Endothelial cell of umbilical vein (primary cell): ENCODE results near the gene TBX2. TPM values are rescaled to one million over a fixed set of nuclear protein-coding genes. Genes with fewer than 3 reads are reported as not detected.

Experiments
- BruUV-seq: library from RNA; stranded (reverse); fragments of 400-500 nt; replicated peaks from 2 replicates; lab custom pipeline; 2021; lab: Mats Ljungman, UMichigan
- CTCF ChIA-PET: fragments of 300-600, 350-600 bp; sonication (Branson Sonifier 250); formaldehyde crosslinking; loops from one replicate; lab custom pipeline; 2021; ENCODE audit warnings: antibody characterized with exemption, inconsistent platforms; lab: Charles Lee
- POLR2A ChIA-PET: fragments of 300-600, 350-600 bp; sonication (Branson Sonifier 250); formaldehyde crosslinking; loops from one replicate; lab custom pipeline; 2021; ENCODE audit warnings: antibody characterized with exemption, inconsistent platforms; lab: Charles Lee
- DNase-seq: peaks from one replicate; pipeline ENCODE4 v3.0.0-alpha.2; 2011; ENCODE audit warnings: low read depth, low spot score
- FAIRE-seq: peaks from 2 replicates; lab custom pipeline; 2011; peaks lifted over from hg19 to GRCh38; lab: Jason Lieb, UNC
- H2AFZ ChIP-seq: 2 replicates; pipeline ENCODE4 v1.6.0; 2012; ENCODE audit warnings: low read depth, low read length, control low read depth, inconsistent platforms
- H3K27ac ChIP-seq: 2 replicates; pipeline ENCODE4 v1.5.1; 2011; ENCODE audit warnings: low read depth, mild to moderate bottlenecking, control low read depth, low read length, moderate library complexity; ENCODE audit not compliant: insufficient read depth
- H3K27me3 ChIP-seq, 2 experiments: 2 replicates each; pipeline versions ENCODE4 v1.6.0 to v1.6.1; 2011; ENCODE audit warnings: low read length in 2 of 2, mixed read lengths in 1 of 2; ENCODE audit not compliant: control insufficient read depth in 2 of 2, insufficient read depth in 2 of 2
- H3K36me3 ChIP-seq, 2 experiments: 2 replicates in 1 of 2; 3 replicates in 1 of 2; pipeline ENCODE4 v1.5.1; 2011; ENCODE audit warnings: low read length in 2 of 2, mild to moderate bottlenecking in 1 of 2, moderate library complexity in 1 of 2; ENCODE audit not compliant: control insufficient read depth in 2 of 2, insufficient read depth in 2 of 2; ENCODE audit errors: extremely low read depth in 1 of 2
- H3K4me1 ChIP-seq: 3 replicates; pipeline ENCODE4 v1.5.1; 2011; ENCODE audit warnings: mild to moderate bottlenecking, low read length; ENCODE audit not compliant: control insufficient read depth, insufficient read depth; ENCODE audit errors: extremely low read depth
- H3K4me2 ChIP-seq: 2 replicates; pipeline ENCODE4 v1.6.1; 2011; ENCODE audit warnings: low read length, control low read depth, mixed read lengths; ENCODE audit not compliant: insufficient read depth
- H3K4me3 ChIP-seq, 3 experiments: fragments of 200-600 bp in 1 of 3; sonication (generic), shearing (Covaris generic) in 1 of 3; replicated peaks in 1 of 3; 2 replicates each; pipeline ENCODE4 v1.5.1; 2011 to 2016; ENCODE audit warnings: control low read depth in 3 of 3, low read length in 3 of 3, mild to moderate bottlenecking in 2 of 3, inconsistent platforms in 1 of 3, low read depth in 1 of 3, moderate library complexity in 1 of 3; ENCODE audit not compliant: insufficient read depth in 1 of 3
- H3K79me2 ChIP-seq: 2 replicates; pipeline ENCODE4 v1.6.0; 2012; ENCODE audit warnings: low read length, inconsistent platforms; ENCODE audit not compliant: control insufficient read depth, insufficient read depth
- H3K9ac ChIP-seq: replicated peaks from 2 replicates; pipeline ENCODE3; 2011; ENCODE audit warnings: low read length, control low read depth; ENCODE audit not compliant: insufficient read depth; ENCODE audit errors: extremely low read depth
- H3K9me1 ChIP-seq: replicated peaks from 3 replicates; pipeline ENCODE4 v1.6.0; 2011; ENCODE audit warnings: mild to moderate bottlenecking, low read length; ENCODE audit not compliant: control insufficient read depth, insufficient read depth; ENCODE audit errors: extremely low read depth
- H3K9me3 ChIP-seq: replicated peaks from 2 replicates; pipeline ENCODE4 v1.5.1; 2012; ENCODE audit warnings: low read length, inconsistent platforms; ENCODE audit not compliant: control insufficient read depth, insufficient read depth
- H4K20me1 ChIP-seq: replicated peaks from 2 replicates; pipeline ENCODE3; 2011; ENCODE audit warnings: mild to moderate bottlenecking, low read length; ENCODE audit not compliant: control insufficient read depth, insufficient read depth; ENCODE audit errors: extremely low read depth
- CTCF ChIP-seq, 2 donors: IDR thresholded peaks; 1 replicate in 1 of 2; 2 replicates in 1 of 2; pipeline ENCODE4 v1.5.1; 2011; ENCODE audit warnings: low read length in 2 of 2, mild to moderate bottlenecking in 2 of 2, moderate library complexity in 2 of 2, control low read depth in 1 of 2, inconsistent platforms in 1 of 2, low read depth in 1 of 2; ENCODE audit not compliant: insufficient read depth in 1 of 2; ENCODE audit errors: extremely low read depth in 1 of 2
- EZH2 ChIP-seq: IDR thresholded peaks from 2 replicates; pipeline ENCODE4 v1.6.1; 2012; ENCODE audit warnings: borderline replicate concordance, low read depth, mild to moderate bottlenecking, moderate library complexity, low read length, inconsistent platforms; ENCODE audit not compliant: severe bottlenecking
- FOS ChIP-seq: IDR thresholded peaks from 2 replicates; pipeline ENCODE4 v1.6.1; 2011; ENCODE audit warnings: mild to moderate bottlenecking, low read length, moderate library complexity, borderline replicate concordance; ENCODE audit not compliant: insufficient read depth
- GATA2 ChIP-seq: IDR thresholded peaks from 2 replicates; pipeline ENCODE4 v1.7.0; 2011; ENCODE audit warnings: low read depth, mild to moderate bottlenecking, moderate library complexity, mixed read lengths, low read length; ENCODE audit not compliant: insufficient read length, insufficient read depth
- JUN ChIP-seq: IDR thresholded peaks from 2 replicates; pipeline ENCODE4 v1.6.1; 2011; ENCODE audit warnings: borderline replicate concordance, low read depth; ENCODE audit not compliant: insufficient read length, insufficient read depth
- MAX ChIP-seq: IDR thresholded peaks from 2 replicates; pipeline ENCODE4 v1.6.1; 2011; ENCODE audit not compliant: insufficient read depth, insufficient read length
- MYC ChIP-seq: IDR thresholded peaks from one replicate; pipeline ENCODE4 v1.6.1; 2011; ENCODE audit warnings: mild to moderate bottlenecking, low read depth, low read length
- POLR2A ChIP-seq: IDR thresholded peaks from 2 replicates; pipeline ENCODE4 v1.6.1; 2012; ENCODE audit warnings: low read depth, mild to moderate bottlenecking, control low read depth, low read length
- POLR2AphosphoS5 ChIP-seq: IDR thresholded peaks from 2 replicates; pipeline ENCODE4 v1.6.1; 2012; ENCODE audit warnings: low read depth, mild to moderate bottlenecking, control low read depth, low read length, moderate library complexity; ENCODE audit not compliant: insufficient read depth
- dilution Hi-C: fragments of 300-500 bp; cut with MboI; formaldehyde crosslinking; loops from one replicate; pipeline ENCODE4 v1.15.0; 2019; ENCODE audit warnings: low sequenced_read_pairs; ENCODE audit not compliant: extremely low pct_ligation_motif_present
- intact Hi-C: fragments of 100-400 bp; cut with micrococcal nuclease; formaldehyde crosslinking; loops from one replicate; pipeline ENCODE4 v1.10.0; 2022
- polyA plus RNA-seq, 4 experiments: library from polyadenylated mRNA; depleted of rRNA in 3 of 4; stranded (reverse) in 3 of 4; unstranded in 1 of 4; fragments of >200 nt; gene quantifications; 2 replicates each; pipeline versions ENCODE4 v1.2.1 to v1.2.3, GENCODE V29; 2011 to 2012; ENCODE audit warnings: missing spikeins in 1 of 4
- total RNA-seq: library from RNA; stranded (reverse); gene quantifications from 2 replicates; pipeline ENCODE4 v1.2.3, GENCODE V29; 2021

TBX2 gene
- total and polyA plus RNA-seq, 2 donors (not counting 3 experiments of a cell fraction or from before 2014, with no cell fraction given), result not detected

GRCh38 chr17:61444075-61444474 lies 44.4 kb downstream of the TBX2 start:
- H3K4me3 ChIP-seq, result no peak overlapping the region
- no peak overlapping the region for H3K9ac ChIP-seq
- TF ChIP-seq CTCF (IDR thresholded peaks at IDR 0.05; ENCODE audit: extremely low read depth in 1 of 2, insufficient read depth in 1 of 2, low read depth in 1 of 2, low read length in 2 of 2), result no peak
- no peak for TF ChIP-seq JUN
- TF ChIP-seq GATA2, result no peak
- no peak for TF ChIP-seq POLR2AphosphoS5
- no peak for TF ChIP-seq FOS
- TF ChIP-seq EZH2, result no peak
- TF ChIP-seq MYC, result no peak
- no peak for TF ChIP-seq MAX
- TF ChIP-seq POLR2A, result no peak
- no peaks in the 10 kb centered on the region for H3K4me1 ChIP-seq
- no peak overlapping the region for H2AFZ ChIP-seq
- no peak for DNase-seq
- dilution Hi-C loops, result no loop called here
- H4K20me1 ChIP-seq, result no peaks in the 10 kb centered on the region
- no peaks in the 10 kb centered on the region for H3K9me1 ChIP-seq
- H3K79me2 ChIP-seq, result no peaks in the 10 kb centered on the region
- no peak overlapping the region for H3K4me2 ChIP-seq
- H3K27ac ChIP-seq, result no peak overlapping the region
- BruUV-seq, result no TSS peak
- peaks cover 19 to 27% of the 10 kb centered on the region in 2 experiments for H3K27me3 ChIP-seq
- H3K36me3 ChIP-seq, result no peaks in the 10 kb centered on the region
- CTCF ChIA-PET, result no interaction called here
- intact Hi-C loops, result no loop called here
- no peaks in the 10 kb centered on the region for H3K9me3 ChIP-seq
- POLR2A ChIA-PET, result no interaction called here
- no peak for FAIRE-seq
